Nucleus accumbens (tissue), 56 donors: ENCODE data around the gene ELP4.

Experiments used
- DNase-seq, 56 donors: peaks; one replicate each; lab custom pipeline; 2025; lab: John Stamatoyannopoulos, UW

Gene ELP4

DNA sequence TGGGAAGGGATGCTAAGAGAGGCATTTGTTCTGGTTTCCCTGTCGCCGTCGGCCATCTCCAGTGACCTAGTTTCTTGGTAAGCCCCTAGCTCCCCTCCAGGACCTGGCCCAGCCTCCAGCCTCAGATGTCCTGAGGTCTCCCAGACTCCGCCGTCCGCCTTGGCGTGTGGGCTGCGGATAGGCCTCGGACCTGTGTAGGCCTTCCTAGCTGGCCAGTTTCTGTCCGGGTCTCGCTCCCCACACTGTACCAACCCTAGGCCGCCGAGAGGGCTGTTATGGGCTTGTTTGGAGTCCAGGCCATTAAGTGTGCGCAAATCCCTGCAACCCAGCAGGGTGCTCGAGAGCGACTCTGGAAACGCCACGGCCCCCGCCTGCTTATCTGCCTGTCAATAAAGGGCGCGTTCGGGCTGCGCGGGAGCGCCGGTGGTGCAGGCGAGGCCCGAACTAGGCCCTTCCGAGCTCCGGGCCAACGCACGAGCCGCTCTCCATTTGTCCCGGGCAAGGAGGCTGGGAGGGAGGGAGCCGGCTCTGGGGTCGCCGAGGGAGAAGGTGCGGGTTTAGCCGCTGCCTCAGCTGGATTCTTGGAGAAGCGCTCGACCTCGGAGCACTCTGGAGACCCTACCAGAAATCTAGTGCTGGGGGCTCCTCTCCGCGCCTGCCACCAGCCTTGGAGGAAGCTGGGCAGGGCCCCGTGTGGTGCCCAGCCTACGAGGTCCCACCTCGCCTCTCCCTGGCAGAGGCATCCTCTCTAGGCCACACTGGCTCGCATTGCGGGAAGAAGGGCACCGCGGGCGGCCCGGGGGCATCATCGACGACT lies 310.3 kb downstream of the ELP4 start:
- no peak for DNase-seq

DNA sequence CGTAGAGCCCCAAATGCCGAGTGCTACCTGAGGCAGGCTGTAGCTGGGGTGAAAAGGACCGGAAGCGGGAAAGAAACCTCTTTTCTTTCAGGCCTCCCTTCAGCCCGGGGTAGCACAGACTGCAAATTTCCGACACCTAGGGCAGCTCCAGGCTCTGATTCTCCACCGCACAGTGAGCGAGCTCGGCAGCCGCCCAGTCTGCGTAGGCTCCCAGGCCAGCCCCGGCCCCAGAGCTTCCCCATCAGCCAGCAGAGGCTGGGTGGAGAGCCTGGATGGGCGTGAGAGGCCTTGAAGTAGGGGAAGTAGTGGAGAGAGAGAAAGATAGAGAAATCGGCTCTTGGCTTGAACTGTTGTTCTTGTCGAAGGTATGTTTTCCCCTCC lies 310.9 kb downstream of the ELP4 start:
- DNase-seq, result no peak

- DNase-seq, result no peak
Measured at GRCh38 chr11:31821235-31821764, 311.7 kb downstream of the ELP4 start.

DNA sequence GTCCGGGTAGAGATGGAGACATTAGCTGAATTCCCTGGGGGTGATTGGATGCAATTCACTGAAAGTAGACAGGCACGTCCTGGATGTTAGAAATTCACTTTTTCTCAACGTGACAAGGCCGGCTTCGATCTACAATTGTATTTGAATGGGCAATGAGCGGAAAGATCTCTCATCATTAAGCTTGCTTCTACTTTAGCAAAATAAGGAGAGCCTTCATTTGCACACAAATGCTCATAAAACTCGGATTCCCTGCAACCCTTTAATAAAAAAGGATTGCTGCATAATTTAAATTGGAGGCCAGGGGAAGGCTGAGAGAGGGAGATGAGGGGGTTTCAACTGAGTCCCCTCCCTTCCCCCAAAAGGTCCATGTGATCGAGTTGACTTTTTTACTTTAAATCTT lies 312.2 kb downstream of the ELP4 start:
- no peak for DNase-seq

DNA sequence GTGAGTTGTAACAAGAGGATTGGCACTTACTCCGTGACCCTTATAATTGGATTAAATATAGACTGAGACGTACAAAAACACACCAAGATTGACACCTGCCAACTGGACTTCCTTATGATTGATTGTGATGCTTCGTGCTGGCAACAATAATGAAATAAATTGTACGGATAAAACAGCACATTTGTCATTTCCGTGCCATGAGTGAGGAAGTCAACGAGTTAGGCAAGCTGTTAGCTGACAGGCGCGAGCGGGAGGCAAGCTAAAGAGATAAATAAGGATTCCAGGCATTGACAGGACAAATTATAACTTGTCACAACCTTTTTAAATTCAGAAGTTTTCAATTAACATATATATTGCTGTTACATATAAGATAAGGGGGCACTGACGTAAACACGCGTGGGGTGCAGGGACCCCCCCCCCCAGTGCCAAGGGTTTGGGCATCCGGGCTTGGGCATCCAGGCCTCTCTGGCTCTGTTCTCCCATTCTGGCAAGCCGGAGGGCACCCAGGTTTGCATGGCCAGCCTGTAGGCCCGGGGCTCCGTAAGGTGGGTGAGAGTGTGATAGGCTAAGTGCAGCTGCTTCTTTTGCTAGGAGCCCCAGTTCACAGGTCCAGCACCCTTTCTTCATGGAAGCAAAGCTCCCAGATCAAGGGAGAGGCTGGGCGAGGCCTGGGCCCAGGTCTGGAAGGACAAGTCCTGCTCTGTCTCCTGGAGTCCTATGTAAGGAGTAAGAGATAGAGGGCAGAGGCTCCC lies 312.8 kb downstream of the ELP4 start:
- DNase-seq, result no peak

- DNase-seq, result no peak
Measured at GRCh38 chr11:31822927-31823643, 313.5 kb downstream of the ELP4 start.

DNA sequence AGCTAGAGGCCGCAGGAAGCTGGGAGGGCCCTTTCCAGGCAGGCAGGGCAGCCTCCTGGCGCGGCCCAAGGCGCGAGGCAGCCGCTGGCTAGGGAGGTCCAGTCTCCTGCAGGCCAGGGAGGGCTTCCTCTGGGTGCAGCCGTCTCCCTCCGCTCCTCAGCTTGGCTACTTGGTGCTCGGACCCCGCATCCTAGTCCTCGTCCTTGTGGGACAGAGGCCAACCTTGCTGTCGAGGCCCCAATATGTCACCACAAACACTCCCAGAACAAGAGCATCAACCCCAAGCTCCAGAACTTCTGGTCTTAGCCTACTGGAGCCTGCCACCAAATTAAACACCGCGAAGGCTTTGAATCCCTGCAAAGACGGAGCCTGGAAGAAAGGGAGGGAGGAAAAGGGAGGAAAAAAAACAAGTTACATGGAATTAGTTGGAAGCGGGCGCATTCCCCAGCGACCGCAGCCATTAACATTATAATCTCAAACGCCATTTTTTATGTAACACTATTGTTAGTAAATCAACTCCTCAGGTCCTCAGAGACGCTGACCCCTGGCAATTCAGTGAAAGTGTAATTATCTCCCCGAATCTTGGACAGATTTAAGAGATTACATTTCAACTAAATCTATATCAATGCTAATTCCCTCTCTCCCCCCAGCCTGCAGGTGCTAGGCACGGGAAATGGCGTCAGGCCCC lies 314.2 kb downstream of the ELP4 start:
- no peak for DNase-seq

DNA sequence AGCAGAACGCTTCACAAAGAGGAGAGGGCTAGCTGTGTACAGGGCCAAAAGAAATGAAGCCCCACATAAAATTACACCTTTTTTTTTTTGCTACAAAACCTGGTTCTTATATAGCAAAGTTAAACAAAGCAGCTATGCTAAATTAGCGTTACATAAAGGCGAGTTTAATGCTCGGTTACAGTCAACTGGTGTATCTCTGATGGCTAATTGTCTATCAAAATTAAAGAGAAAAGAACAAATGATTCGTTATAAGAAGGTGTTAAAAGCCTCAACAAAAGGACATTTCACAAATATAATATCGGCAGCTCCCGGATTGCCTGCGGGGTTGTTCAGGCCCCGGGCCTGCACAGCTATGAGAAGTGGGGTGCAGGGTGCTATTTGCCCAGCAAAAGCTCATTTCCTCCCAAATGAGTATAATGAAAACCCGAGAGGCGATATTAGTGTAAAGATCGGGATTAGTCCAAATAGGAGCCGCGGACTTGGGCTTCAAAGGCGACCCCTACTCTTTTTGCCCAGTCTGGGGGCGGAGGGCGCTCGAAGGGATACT lies 314.8 kb downstream of the ELP4 start:
- DNase-seq, result no peak

GRCh38 chr11:31824879-31825837 lies 315.6 kb downstream of the ELP4 start:
- no peak for DNase-seq

DNA sequence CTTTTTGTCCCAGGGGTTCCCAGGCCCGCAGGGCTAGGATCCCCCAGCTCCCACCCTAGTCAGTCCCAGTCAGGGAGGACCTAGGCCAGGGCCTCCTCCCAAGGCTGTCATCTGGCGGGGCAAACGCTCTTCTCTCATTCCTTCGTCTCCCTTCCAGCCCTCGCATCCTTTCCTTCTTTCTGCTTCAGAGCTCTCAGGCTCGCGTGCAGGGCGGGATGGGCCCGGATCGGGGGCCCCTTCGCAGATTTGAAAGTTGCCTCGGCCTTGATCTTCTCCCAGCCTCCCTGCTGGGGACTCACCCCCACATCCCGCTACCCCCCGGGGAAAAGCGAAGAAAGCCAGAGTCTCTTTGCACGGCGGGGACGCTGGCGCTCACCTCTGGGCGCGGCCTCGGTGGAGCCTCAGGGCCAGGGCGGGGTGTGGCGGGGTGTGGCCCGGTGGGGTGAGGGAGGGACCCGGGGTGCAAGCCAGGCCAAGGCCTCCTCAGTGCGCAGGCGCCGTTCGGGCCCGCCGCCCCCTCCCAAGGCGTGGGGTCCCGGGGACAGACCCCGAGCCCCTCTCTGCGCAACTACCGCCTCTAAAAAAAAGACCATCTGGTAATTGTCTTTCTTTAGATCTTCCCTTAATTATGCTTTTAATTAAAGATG lies 316.4 kb downstream of the ELP4 start:
- DNase-seq, result no peak

- no peak for DNase-seq
Measured at GRCh38 chr11:31826536-31827438, 317.2 kb downstream of the ELP4 start.

DNA sequence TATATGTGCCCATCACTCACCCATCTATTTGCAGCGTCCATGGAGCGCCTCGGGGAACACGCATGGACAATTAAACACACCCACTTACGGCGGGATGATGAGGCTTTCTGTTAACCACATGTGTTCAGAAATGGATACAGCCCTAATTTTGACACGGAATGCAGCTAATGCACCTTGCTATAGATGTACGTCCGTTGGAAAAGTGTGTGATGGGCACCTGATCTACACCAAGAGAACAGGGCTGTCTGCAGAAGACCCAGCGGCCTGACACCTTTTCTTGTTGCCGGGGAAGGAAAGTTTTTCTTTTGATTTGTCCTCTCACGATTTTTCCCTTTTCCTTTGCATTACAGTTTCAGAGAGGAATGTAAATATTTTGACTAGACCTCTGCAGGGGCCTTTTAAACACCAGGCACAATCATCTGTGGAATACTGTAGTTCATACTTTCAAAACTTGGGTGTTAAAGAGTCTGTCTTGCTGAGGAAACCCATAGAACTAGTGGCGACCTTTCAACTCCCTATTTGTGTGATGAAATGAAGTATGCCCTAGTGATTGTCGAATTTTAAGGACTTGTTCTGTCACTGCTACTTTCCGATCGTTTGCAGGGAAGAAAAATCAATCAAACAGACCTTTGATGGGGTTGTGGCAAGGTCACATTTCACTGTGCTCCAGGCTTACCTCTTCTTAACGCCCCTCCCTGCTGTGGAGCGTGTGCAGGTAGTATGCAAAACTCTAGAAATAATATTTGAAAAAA lies 318.1 kb downstream of the ELP4 start:
- DNase-seq, result no peak

- no peak for DNase-seq
Measured at GRCh38 chr11:31828217-31828616, 318.6 kb downstream of the ELP4 start.

DNA sequence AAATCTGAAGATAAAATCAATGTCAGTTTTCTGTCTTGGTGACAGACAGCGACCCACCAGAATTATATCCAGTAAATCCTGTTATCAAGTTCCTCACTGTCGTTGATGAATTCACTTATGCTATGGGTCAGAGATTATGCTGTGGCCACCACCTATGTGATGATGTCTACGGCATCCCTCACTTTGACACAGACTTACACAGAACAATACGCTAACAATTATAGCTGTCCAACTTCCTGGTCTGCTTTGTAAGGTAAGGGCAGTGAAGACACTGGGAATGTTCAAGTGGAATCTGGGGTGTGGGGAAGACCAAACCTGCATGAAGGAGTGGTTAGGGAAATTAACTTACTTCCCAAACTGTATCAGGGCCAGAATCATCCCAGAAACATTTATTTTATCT lies 320.8 kb downstream of the ELP4 start:
- DNase-seq, result no peak

GRCh38 chr11:31834237-31834636 lies 324.7 kb downstream of the ELP4 start:
- no peak for DNase-seq
